GM19023 (cell line): ENCODE data around the gene SLC5A3.

ENCODE experiments used
- ATAC-seq: cut with Tn5 transposase; IDR thresholded peaks from one replicate; pipeline ENCODE4 v1.9.1; 2021; ENCODE audit warnings: mild to moderate bottlenecking, moderate library complexity; ENCODE audit not compliant: unreplicated experiment

Gene SLC5A3

DNA sequence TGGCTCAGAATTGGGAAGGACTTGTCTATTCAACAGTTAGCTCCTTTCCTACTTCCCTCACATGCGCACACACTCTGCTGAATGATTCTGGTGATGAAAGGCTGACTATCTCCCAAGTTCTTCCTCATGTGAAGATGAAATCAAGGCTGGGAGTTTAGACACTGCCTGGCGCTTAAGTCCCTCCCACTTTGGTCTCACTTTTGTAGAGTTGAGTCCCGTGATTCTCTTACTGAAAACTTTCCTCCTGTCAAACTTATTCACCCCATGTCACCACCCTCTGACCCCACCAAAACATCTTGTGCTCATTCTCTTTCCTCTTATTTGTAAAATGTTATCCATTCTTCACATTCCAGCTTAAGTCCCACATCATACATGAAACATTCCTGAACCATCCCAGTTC lies 8.4 kb upstream of the SLC5A3 start:
- no peak for ATAC-seq

- no peak for ATAC-seq
Measured at GRCh38 chr21:34071683-34072082, 1.7 kb upstream of the SLC5A3 start.

DNA sequence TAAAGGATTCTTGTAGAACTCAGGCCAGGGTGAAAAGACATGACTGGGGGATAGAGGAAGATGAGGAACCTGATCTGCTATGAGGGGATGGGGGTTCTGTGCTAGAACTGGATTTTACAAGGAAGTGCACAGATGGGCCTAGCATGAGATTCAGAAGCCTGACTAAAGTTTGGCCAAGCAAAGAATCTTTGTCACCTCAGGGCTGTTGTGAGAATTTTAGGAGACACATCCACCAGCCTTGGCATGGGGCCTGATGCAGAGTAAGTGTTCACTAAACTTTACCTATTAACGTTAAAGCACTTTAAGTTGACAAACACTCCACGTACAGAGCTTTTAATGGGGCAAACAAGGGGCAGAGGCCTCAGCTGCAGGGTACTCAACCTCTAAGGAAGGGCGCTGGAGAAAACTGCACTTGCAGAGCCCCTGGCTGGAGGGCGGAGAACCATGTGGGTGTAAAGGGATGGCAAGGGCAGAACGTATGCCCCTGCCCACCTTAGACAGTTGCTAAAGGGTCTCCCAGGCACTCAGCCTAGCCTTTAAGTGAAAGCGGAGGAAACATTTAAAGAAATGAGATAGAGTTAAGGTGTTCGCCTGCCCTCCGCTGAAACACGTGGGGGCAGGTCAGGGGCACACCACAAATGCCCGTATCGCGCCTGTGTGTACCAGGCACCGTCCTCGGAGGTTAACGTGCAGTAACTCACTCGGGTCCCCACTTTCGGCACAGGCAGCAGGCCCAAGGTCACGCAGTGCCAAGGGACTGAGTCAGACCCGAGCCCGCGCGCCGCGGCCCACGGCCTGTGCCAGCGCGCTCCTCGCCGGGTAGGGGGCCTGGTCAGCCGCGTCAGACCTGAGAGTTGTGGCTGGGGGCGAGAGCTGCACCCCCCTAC lies 990 bp upstream of the SLC5A3 start:
- ATAC-seq, result no peak

- ATAC-seq, result peak; percentile 62
Measured at GRCh38 chr21:34073749-34074282, 438 bp downstream of the SLC5A3 start.

DNA sequence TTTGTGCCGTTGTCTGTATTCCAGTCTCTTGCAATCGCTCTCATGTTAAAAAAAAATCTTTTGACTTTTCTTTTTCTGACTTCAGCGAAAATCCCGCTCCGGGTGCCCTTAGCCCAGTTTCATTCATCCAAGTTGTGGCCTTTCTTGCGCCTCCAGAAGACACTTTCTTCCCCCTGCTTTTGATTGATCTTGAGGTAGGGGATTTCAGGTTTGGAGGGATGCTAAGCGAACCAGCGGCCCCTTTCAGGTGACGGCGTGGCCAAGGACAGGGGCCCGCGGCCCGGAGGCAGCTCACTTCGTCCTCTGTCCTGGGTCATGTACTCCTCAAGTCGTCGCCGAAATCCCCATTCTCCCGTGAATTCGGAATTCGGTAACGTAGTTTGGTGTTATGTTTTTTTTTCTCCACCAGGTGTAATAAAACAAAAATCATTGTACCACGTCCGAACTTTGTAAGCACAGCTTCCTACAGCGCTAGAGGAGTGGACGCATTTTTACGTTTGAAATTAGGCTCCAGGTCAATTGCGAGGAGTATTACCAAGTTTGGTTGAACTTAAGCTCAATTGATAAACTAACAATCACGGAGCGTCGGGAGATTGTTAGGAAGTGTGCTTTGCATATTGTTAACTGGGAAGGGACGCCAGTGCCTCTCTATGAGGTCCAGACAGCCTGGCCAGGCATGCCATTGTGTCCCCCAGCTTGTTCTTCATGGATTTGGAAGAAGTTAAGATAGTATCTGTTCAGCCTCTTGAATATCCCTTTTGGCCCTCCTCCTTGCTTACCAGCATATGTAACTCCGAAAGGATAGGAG lies 1.1 kb downstream of the SLC5A3 start:
- ATAC-seq, result no peak

DNA sequence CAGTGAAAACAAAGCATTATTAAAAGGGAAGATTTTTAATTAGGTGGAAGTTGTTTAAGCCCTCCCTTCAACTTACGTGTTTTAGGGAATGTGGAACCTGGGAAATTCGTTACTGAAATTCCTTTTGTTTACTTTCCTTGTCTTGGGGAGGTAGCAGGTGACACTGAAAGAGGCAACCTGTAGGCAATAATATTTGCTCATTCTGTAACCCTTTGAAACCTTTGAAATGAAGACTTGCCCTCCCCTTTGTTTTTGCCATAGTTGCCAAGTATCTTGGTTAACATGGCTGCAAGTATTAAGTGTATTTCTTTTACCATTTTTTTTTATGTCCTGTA lies 1.7 kb downstream of the SLC5A3 start:
- ATAC-seq, result no peak

DNA sequence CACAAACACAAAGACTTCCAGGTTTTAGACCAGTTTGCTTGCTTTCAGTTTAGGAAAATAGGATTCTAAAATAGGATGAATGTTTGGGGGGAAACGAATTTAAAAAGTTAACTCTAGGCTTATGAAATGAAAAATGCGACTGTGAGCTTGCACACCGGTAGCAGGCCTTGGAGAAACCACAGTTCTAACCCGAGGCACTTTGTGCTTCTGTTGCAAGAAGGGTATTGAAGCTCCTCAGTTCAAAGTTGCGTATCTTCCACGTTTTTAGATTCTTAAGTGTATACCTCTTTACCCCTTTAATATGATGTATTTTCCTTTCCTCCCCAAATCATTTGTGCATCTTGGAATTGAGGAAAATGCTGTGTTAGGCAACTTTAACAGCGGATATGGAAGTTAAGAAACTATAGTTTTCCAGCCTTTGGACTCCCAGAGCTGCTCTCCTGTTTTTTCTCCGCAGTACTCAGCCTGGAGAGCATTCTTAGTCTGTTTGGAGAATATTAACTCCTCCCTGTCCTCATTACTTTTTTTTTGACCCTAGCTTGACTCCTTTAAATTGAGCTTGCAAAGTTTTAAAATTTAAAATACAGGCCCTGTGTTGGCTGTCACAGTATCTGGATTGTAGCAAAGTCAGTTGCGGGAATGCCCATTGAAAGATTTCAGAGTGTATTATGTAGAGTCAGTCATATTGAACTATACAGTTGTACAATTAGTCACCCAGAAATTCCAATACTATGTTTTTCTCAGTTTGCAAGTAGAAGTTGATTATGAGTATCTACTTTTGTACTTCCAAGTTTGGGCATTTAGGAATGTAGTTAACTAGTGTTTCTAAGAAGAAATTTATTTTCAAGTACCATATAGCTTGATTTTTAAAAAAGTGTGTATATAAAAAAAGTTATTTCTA lies 2.6 kb downstream of the SLC5A3 start:
- ATAC-seq, result no peak

GRCh38 chr21:34076835-34077234 lies 3.5 kb downstream of the SLC5A3 start:
- no peak for ATAC-seq

GRCh38 chr21:34077888-34078287 lies 4.5 kb downstream of the SLC5A3 start:
- ATAC-seq, result no peak

GRCh38 chr21:34078915-34079314 lies 5.5 kb downstream of the SLC5A3 start:
- ATAC-seq, result no peak

- ATAC-seq, result no peak
Measured at GRCh38 chr21:34080710-34081109, 7.3 kb downstream of the SLC5A3 start.

GRCh38 chr21:34082769-34083168 lies 9.4 kb downstream of the SLC5A3 start:
- ATAC-seq, result no peak

- ATAC-seq, result no peak
Measured at GRCh38 chr21:34083357-34083756, 10.0 kb downstream of the SLC5A3 start.

DNA sequence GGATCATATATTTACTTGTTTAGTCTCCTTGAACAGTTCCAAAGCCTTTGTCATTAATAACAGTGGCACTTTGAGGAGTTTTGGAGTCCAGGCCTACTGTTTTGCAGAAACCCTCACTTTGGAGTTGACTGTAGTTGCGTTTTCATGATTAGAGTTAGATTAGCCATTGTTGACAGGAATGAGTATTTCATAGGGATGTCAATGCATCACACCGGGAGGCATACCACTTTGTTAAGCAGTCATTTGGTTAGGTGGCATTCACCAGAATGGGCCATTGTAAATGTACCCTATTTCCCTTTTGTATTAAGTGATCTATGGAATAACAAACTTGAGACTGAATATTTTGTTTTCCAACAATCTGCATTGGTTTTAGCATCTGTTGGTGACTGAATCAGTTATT lies 11.8 kb downstream of the SLC5A3 start:
- ATAC-seq, result no peak

DNA sequence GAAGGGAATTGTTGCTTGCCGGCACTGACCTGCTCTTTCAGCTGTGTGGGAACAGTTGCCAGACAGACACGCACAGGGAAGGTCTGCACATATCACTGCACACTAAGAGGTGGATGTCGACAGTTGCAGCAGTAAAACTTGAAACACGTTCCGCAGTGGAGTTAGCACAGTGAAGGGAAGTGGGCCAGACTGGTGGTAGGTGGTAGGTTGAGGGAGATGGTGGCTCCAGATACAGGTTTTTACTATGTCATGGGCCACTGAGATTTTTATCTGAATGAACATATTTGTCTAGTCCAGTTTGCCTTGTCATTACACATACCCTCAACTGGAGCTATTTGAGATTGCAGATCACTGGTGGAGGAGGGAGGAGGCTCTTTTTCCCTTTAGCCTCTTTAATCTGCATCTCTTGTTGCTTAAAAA lies 13.5 kb downstream of the SLC5A3 start:
- no peak for ATAC-seq

DNA sequence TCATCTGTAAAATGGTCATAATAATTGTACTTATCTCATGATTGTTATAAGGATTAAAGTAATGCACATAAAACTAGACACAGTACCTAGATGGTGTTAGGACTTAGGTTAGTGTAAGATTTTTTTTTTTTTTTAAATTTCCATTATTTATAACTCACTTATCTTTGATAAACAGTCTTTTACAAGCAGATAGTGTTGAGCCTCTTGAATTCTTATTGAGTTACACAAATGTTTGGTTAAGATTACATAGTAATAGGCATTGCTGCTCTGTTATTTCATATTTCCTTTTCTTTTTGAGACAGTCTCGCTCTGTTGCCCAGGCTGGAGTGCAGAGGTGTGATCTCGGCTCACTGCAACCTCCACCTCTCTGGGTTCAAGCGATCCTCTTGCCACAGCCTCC lies 15.4 kb downstream of the SLC5A3 start:
- ATAC-seq, result no peak

GRCh38 chr21:34091032-34091431 lies 17.7 kb downstream of the SLC5A3 start:
- ATAC-seq, result no peak

- ATAC-seq, result no peak
Measured at GRCh38 chr21:34091607-34092006, 18.2 kb downstream of the SLC5A3 start.

- no peak for ATAC-seq
Measured at GRCh38 chr21:34092262-34092921, 19.0 kb downstream of the SLC5A3 start.

- no peak for ATAC-seq
Measured at GRCh38 chr21:34093083-34093482, 19.7 kb downstream of the SLC5A3 start.
